ENCODE measurements around the gene LRRC23.
"Not testable (repeated sequence)": the region's sequence is repeated elsewhere in the genome, so short reads cannot be mapped to it uniquely, and the experiment has no call there.

The LRRC23 gene, protein sequence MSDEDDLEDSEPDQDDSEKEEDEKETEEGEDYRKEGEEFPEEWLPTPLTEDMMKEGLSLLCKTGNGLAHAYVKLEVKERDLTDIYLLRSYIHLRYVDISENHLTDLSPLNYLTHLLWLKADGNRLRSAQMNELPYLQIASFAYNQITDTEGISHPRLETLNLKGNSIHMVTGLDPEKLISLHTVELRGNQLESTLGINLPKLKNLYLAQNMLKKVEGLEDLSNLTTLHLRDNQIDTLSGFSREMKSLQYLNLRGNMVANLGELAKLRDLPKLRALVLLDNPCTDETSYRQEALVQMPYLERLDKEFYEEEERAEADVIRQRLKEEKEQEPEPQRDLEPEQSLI
- total RNA-seq: 8.2 to 10.8 reads per million in 2 donors

DNA sequence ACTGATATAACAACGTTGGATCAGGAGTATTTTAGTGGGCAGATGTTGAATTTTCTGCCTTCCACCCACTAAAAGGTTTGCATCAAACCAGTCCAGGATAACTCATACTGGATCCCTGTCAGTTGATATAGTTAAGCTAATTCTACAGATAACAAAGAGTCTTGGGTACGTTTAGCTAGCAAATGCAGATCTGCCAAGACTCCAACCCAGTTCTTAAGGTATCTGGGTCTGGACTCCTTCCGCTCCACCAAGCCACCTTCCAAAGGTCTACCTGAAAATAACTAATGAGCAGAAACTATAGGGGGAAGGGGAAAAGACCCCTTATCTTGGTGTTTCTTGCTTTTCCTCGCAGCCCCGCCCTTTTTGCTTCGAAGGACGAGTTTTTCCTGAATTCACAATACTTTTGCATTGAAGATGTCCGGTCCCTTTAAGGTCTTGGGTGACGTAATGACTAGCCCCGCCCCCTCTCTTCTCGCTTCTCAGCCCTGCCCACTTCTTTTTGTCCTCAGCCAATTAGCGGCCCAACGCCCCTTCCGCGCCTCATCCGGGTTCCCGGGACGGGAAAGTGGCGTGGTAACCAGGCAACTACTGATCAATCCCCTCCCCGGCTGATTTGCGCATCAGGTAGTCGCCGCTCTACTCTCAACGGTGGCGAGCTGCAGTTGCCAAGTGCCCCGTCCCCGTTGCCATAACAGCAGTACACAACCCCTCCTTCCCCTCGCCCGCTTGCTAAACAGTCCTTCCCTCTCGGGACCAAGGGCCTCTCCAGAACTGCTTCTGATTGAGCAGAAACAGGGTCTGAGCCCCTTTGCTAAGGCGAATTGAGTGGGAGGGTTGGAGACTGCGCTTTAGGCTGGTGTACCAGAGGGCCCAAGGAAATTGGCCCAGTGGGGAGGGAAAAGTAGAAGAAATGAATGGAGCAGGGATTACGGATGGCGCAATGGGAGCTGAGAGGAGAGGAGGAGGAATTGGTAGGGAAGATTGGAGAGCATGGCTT lies at the start of gene LRRC23:
Gene LRRC23, plus strand, starts transcription at position 543 of the 997 bp plus-strand sequence. CDS start 812 bp downstream, outside the sequence.
- peak; percentile 85 for DNase-seq

GRCh38 chr12:6855322-6855721 lies 49.3 kb upstream of the LRRC23 start:
- DNase-seq: no peak

- no peak for DNase-seq
Observed at GRCh38 chr12:6858799-6859198, 45.8 kb upstream of the LRRC23 start.

DNA sequence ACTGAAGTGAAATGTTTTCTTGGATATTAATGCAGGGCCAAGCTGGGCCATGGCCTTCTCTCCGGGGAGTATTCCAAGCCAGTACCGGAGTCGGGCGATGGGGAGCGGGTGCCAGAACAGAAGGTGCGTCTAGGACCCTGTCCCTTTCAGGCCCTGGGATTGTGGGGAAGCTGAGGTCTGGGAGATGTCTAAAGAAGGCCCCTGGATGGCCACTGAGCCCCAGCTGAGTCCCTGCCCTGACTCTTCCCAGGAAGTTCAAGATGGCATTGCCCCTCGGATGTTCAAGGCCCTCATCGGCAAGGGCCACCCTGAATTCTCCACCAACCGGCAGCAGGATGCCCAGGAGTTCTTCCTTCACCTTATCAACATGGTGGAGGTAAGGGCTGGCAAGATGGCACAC lies 44.5 kb upstream of the LRRC23 start:
- no peak for DNase-seq

DNA sequence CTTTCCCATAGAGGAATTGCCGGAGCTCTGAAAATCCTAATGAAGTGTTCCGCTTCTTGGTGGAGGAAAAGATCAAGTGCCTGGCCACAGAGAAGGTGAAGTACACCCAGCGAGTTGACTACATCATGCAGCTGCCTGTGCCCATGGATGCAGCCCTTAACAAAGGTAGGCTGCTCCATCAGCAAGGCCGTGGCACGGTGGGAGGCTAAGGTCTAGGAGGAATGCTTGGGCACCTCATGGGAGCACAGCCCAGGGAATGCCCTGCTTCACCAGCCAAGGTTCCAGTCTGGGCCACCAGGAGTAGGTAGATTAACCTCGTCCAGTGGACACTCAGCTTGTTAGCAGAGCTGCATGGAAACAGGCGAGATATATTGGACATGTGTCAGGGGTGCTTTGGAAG lies 43.7 kb upstream of the LRRC23 start:
- no peak for DNase-seq

DNA sequence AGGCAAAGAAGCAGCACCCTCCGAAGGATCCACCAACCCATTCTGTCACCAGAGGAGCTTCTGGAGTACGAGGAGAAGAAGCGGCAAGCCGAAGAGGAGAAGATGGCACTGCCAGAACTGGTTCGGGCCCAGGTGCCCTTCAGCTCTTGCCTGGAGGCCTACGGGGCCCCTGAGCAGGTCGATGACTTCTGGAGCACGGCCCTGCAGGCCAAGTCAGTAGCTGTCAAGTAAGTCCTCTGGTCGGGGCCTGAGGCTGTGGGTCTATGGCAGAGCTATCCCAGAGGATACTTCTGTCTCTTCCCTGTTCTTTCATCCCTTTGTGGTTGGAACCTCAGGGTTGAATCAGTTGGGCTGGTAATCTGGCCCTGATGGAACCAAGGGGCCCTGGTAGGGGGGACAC lies 43.2 kb upstream of the LRRC23 start:
- DNase-seq: no peak

DNA sequence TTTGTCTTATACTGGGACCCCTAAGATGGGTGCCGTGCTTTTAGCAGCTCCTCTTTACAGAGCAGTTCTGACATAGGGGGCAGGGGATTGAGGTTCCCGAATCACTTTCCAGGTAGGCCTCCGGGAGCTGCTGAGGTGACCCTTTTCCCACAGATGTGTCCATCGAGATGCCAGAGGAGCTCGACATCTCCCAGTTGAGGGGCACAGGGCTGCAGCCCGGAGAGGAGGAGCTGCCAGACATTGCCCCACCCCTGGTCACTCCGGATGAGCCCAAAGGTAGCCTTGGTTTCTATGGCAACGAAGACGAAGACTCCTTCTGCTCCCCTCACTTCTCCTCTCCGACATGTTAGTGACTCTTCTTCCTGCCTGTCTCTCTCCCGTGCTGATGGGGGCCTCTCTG lies 41.6 kb upstream of the LRRC23 start:
- DNase-seq: no peak

DNA sequence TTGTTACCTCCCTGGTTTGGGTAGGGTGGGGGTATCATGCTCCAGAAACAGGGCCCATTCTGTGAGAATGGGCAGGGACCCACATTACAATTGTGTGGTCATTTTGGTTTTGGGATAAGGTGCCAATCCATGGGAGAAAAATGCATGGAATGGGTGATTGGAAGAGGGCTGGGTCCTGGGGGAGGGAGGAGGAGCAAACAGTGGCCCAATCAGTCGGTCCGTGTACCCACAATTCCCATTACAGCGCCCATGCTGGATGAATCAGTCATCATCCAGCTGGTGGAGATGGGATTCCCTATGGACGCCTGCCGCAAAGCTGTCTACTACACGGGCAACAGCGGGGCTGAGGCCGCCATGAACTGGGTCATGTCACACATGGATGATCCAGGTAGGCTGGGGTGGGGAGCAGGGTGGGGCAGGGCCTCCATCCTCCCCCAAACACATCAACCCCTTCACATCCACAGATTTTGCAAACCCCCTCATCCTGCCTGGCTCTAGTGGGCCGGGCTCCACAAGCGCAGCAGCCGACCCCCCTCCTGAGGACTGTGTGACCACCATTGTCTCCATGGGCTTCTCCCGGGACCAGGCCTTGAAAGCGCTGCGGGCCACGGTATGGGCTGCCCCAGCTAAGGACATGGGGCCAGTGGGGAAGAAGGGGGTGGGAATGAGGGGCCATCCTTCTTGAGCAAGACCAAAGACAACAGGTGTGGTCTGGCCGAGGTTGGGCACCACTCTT lies 40.9 kb upstream of the LRRC23 start:
- no peak for DNase-seq

GRCh38 chr12:6865307-6865706 lies 39.3 kb upstream of the LRRC23 start:
- not testable (repeated sequence) for DNase-seq

DNA sequence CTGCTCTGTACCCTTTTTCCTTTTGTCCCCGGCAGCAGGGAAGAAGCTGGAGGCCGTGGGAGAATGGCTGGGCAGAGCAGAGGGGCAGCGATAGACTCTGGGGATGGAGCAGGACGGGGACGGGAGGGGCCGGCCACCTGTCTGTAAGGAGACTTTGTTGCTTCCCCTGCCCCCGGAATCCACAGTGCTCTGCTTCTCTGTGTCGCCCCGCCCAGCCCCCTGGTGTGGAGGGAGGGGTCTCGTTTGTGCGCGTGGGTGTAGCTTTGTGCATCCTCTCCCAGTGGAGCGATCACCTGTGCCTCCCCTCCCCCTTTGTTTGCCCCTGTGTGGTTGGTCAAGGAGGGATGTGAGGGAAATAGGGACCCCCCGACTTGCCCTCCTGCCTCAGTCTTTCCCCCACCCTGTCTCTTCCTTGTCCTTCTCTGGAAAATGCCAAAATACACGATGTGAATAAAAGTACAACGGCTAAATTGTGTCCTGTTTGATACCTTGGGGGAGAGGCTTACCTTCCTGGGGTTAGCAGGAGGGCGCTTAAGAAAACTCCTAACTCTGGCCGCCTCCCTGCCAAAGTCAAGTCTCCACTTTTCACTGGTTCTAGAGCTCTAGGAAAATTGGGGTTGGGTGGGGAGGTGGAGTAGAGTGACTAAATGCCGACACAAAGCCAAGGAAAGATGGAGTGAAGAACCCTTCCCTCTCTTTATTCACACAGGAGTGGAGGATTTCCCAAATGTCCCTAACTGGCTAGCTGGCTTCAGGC lies 38.3 kb upstream of the LRRC23 start:
- DNase-seq: no peak

- no peak for DNase-seq
Observed at GRCh38 chr12:6866920-6867412, 37.7 kb upstream of the LRRC23 start.

GRCh38 chr12:6867413-6868210 lies 37.0 kb upstream of the LRRC23 start, which contains the start of gene TPI1:
Gene TPI1 (plus strand): TSS chr12:6867531. CDS start chr12:6867567, 36 bp downstream.
- DNase-seq: peak; percentile 69

DNA sequence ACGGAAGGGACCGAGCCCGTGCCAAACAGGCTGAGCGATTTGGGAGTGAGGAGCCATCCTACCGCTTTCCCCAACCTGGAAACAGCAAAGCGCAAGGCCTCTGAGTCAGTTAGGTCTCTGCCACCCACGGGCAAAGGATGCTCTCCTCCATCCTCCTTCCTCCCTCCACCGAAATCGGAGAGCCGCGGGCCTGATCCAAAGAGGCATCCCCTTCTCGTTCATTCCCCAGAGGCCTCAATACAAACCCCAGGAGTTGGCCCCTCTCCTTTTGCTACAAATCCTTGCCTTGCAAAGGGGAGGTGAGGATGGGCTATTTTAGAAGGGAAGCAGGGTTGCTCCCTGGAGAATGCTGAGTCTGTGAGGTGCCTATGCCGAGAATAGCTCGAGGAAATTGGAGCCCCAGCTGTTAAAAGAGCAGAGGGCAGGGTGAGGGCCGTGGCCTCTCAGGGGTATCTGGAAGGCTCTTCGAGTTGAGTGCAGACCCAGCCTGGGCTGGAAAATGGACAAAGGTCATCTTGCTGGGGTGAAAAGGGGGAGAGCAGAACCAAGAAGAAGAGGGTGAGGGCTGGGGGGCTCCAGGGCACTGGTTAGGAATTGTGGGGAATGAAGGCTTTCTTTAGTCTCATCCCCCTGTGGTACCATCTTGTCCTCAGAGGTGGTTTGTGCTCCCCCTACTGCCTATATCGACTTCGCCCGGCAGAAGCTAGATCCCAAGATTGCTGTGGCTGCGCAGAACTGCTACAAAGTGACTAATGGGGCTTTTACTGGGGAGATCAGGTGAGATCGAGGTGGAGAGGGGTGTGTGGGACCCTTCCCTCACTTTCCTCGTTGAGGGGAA lies 36.2 kb upstream of the LRRC23 start:
- no peak for DNase-seq

- no peak for DNase-seq
Observed at GRCh38 chr12:6869049-6870021, 35.3 kb upstream of the LRRC23 start.

GRCh38 chr12:6870304-6870703 lies 34.3 kb upstream of the LRRC23 start:
- DNase-seq: not testable (repeated sequence)

DNA sequence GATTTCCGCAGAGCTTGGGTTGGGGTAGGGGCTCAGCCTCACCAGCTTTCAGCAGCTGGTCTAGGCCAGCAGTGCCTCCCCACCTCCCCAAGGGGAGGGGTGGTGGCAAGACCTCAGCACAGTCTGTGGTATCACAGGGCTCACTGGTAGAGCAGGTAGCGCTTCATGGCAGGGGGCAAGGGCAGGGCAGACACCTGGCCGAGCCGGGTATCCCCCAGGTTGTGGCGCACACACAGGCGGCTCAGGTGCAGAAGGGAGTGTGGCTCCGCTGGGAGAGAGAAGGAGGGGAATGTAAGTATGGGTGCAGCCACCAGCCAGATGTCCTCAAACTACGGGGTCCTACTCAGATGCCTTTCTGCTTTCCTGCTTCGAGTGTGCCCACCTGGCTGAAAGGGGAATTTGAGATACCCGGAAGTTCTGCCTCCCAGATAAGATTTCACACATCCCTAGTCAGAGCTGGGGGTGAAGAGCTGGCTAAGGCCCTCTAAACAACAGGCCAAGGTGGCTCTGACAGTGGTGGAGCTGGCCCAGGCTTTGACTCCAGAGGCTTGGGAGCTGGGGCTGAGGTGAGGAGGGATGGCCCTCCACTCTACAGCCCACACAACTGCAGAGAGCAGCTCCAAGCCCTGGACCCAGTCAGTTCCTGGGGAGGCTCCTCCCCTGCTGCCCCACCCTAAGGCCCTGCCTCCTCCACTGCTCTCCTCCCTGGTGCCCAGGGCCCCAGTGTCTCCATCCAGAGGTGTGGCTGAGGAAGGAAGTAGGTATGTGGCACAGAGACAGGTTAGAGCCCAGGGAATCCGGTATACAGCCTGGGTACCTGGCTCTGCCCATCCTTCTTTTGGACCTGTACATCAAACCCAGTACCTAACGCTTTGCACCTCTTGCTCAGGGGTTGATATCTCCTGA lies 33.3 kb upstream of the LRRC23 start:
- DNase-seq: no peak

Measured in activated gamma-delta T cell (primary cell).